GM19351 (cell line): ENCODE data around the gene DOK5.
"Not testable (repeated sequence)": the region's sequence is repeated elsewhere in the genome, so short reads cannot be mapped to it uniquely, and the experiment has no call there.

Experiments used
- ATAC-seq: cut with Tn5 transposase; IDR thresholded peaks from one replicate; pipeline ENCODE4 v1.9.1; 2021; ENCODE audit warnings: mild to moderate bottlenecking, moderate library complexity; ENCODE audit not compliant: unreplicated experiment

The DOK5 gene

GRCh38 chr20:54475334-54476168, at the start of gene DOK5:
Gene DOK5, plus strand, starts transcription at chr20:54475593. Its CDS starts 354 bp downstream, at chr20:54475947.
- no peak for ATAC-seq

- ATAC-seq = no peak
Observed at GRCh38 chr20:54429364-54429763, 46.0 kb upstream of the DOK5 start.

GRCh38 chr20:54431156-54431944, 44.0 kb upstream of the DOK5 start:
- ATAC-seq = no peak

DNA sequence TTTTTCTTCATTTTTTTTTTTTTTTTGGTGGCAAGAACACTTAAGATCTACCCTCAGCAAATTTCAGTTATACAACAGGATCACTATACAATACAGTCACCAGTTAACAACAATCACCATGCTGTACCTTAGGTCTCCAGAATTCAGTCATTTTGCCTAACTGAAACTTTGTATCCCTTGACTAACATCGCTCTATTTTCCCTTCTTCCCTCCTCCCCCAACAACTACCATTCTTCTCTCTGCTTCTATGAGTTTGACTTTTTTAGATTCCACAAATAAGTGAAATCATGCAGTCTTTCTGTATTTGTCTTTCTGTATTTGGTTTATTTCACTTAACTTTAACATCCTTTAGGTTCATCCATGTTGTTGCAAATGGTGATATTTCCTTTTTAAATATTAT, 42.4 kb upstream of the DOK5 start:
- no peak for ATAC-seq

DNA sequence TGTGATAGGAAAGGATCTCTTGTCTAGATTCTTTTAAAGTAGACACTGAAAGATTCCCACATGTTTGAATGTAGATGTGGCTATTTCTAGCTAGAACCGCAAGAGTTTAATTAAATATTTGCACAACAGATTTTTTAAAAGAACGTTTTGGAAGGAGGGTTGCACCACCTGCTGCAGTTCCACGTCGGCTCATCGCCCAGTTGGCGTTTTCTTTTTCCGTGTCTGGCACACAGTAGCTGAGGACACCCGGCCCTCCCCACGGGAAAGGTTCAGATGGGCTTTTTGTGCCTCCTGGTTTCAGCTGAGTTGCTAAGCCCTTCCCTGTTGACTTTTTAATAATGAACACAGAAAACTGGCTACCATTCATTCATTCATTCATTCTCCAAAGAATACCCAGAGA, 41.8 kb upstream of the DOK5 start:
- no peak for ATAC-seq

DNA sequence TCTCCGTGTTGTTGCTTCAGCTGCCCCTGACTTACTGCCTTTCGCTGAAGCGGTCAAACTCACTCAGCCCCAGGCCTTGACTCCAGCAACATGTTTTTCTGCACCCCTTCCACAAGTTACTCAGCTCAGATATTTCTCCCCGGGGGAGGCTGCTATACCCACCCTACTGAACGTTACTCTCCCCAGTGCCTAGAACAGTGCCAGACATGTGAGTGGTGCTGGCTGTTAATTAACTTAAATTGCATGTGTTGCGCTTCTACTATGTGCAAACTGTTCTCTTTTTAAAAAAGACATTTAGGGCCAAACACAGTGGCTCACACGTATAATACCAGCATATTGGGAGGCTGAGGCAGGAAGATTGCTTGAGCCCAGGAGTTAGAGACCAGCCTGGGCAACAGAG, 41.2 kb upstream of the DOK5 start:
- no peak for ATAC-seq

- ATAC-seq = no peak
Observed at GRCh38 chr20:54435015-54435414, 40.4 kb upstream of the DOK5 start.

- ATAC-seq = not testable (repeated sequence)
Observed at GRCh38 chr20:54436410-54436809, 39.0 kb upstream of the DOK5 start.

DNA sequence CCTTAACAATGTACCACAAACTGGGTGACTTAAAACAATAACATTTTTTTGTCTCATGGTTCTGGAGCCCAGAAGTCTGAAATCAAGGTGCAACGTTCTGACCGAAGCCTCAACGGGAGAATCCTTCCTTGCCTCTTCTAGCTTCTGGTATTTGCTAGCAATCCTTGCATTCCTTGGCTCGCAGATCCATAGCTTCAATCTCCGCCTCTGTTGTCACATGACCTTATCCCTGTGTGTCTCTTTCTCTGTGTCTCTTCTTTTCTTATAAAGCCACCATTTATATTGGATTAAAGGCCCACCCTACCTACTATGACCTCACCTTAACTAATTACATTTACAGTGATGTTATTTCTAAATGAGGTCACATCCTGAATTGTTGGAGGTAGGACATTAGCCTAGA, 37.2 kb upstream of the DOK5 start:
- no peak for ATAC-seq

DNA sequence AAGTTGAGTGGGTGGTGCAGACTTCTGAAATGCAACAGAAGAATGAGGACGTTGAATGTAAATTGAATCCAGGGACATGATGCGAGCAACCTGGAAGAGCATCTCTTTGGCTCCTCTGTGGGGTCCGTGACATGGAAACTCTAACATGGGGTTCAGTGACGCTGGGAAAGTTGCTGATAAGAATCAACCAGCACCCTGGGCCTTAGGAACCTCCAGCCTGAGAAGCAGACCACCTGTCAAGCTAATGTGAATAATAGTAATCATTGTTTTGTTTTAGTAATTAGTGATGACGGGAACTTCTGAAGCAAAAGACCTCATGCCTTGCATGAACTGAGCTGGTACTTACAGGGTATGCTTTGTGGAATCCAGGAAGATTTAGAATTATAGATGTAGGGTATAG, 25.2 kb upstream of the DOK5 start:
- no peak for ATAC-seq

DNA sequence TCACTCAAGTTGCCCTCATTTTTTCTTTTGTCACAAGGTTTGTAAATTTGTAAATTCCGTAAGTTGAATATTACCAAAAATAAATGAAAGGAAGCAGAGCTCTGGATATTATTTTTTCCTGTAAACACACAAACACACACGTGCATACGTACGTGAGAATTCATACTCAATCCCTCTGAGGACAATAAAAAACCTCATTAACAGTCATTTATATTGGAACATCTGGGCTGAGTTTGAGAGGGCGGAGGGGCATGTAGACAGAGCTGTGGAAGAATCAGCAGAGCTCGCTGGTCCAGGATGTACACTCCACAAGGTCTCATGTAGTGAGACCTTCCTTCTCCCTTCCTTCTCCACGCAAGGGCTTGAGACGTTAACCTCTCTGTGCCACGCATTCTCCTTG, 24.2 kb upstream of the DOK5 start:
- ATAC-seq = no peak

DNA sequence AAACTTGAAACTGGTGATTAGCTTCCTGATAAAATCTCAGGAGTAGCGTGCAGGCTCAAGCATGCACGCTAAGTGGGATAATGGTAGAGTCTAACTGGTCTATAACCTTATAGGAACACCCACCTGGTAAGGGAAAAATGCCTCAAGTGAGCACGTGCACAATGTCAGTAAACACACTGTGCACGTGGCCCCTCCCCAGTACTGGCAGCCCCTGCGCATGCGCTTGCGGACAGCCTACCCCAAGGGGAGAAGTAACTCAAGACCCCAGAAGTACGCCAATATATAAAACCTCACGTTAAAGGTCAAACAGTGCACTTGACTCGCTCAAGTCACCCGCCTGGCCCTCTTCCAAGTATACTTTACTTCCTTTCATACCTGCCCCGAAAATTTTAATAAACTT, 23.1 kb upstream of the DOK5 start:
- ATAC-seq = no peak

GRCh38 chr20:54454982-54455381, 20.4 kb upstream of the DOK5 start:
- no peak for ATAC-seq

DNA sequence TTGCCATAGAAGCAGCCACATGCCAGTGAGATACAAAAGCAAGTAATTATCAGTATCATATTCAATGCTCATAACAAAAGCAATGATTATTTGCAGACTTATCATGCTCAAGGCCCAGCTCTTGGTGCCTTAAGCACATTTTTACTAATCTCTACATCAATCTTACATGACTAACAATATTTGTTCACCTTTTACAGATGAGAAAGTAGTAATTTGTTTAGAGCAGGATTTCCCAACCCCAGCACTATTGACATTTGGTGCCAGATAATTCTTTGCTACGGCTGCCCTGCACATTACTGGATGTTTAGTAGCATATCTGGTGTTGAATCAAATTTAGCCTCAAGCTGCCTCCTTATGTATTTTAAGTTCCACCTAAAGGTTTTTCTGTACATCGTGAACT, 19.0 kb upstream of the DOK5 start:
- no peak for ATAC-seq

GRCh38 chr20:54456961-54457360, 18.4 kb upstream of the DOK5 start:
- no peak for ATAC-seq

DNA sequence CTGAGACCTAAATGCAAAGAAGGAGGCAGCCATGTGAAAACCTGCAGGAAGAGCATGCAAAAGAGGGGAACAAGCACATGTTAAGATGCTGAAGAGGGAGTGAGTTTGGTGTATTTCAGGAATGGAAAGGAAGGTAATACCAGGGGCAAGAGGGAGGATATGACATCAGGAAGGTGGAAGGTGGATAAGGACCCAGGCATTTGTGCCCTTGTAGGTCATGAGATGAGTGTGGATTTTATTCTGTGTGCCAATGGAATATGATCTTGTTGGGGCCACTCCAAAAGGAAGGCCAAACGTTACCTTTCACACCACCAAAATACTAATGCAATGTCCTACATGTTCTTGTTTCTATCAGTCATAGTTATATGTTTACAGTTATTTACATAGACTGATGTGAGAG, 17.2 kb upstream of the DOK5 start:
- no peak for ATAC-seq

- no peak for ATAC-seq
Observed at GRCh38 chr20:54459279-54459678, 16.1 kb upstream of the DOK5 start.

GRCh38 chr20:54464003-54464402, 11.4 kb upstream of the DOK5 start:
- ATAC-seq = no peak

GRCh38 chr20:54466127-54466526, 9.3 kb upstream of the DOK5 start:
- no peak for ATAC-seq

GRCh38 chr20:54467622-54468021, 7.8 kb upstream of the DOK5 start:
- no peak for ATAC-seq

DNA sequence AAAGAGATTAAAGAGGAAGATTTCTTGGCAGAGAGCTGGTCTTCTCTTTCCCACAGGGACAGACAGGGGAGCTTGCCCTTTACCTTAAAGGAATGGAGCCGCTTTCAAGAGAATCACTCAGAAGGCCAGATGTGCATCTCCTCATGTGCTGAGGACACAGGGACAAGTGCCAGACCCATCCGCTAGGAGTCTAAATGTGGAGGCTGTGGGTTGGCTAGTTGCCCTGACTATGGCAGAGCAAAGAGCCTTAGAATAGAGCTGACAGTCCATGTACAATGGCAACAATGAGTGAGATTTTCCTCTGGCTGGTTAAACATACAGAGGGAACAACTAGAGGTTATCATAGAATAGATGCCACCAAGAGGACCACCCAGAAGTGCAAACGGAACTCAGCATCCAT, 7.3 kb upstream of the DOK5 start:
- no peak for ATAC-seq

DNA sequence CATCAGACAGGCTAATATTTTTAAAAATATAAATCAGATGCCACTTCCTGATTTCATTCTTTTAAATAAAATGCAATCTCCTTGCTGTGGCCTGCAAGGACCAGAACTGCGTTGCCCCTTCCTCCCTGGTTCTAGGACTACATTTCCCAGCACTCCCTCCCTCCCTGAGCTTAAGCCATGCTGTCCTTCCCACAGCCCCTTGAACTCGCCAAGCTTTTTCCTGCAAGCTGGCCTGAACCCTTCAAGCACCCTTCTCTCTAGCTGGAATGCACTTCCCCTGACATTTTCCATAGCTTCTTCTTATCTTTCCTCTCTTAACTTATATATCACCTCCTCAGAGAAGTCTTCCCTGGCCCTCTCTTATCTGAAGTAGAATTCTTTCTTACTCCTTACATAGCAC, 6.1 kb upstream of the DOK5 start:
- no peak for ATAC-seq
